ENCODE measurements around the gene FOXO1. TPM values are rescaled to one million over a fixed set of nuclear protein-coding genes. Genes with fewer than 3 reads are reported as not detected.

Gene FOXO1
- total RNA-seq, 3 donors from 2014 or later = 28.7 to 34.1 (median 30.5) TPM

GRCh38 chr13:40651866-40652587, 14.4 kb downstream of the FOXO1 start:
- H3K9me3 ChIP-seq = no peaks in the 10 kb centered on the region
- peaks cover 43% of the 10 kb centered on the region for H3K4me1 ChIP-seq (ENCODE audit: low read depth)
- TF ChIP-seq, protein P1, sequence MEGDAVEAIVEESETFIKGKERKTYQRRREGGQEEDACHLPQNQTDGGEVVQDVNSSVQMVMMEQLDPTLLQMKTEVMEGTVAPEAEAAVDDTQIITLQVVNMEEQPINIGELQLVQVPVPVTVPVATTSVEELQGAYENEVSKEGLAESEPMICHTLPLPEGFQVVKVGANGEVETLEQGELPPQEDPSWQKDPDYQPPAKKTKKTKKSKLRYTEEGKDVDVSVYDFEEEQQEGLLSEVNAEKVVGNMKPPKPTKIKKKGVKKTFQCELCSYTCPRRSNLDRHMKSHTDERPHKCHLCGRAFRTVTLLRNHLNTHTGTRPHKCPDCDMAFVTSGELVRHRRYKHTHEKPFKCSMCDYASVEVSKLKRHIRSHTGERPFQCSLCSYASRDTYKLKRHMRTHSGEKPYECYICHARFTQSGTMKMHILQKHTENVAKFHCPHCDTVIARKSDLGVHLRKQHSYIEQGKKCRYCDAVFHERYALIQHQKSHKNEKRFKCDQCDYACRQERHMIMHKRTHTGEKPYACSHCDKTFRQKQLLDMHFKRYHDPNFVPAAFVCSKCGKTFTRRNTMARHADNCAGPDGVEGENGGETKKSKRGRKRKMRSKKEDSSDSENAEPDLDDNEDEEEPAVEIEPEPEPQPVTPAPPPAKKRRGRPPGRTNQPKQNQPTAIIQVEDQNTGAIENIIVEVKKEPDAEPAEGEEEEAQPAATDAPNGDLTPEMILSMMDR (IDR thresholded peaks at IDR 0.05) = no peak

DNA sequence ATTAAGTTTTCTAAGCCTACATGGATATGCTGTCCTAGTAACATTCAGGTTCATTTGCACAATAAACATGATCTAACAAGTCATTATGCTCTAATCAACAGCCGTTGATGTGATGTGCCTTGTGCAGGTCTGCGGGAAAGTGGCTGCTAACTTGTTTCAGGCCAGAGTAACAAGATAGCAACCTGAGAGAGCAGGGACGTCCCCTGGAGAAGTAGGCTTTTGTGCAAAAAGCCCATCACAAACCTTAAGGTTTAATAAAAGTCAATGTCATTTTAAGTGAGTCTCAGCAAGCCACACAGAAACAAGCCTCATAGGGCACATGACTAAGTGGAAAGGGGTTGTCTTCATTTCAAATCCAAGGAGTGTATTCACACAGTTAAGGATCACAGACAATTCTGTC, 17.6 kb downstream of the FOXO1 start:
- intact Hi-C loops (cut with DNase I, micrococcal nuclease) = no loop called here
- TF ChIP-seq, protein P1 (IDR thresholded peaks at IDR 0.05) = no peak
- Histone ChIP-seq H3K4me1 (ENCODE audit: low read depth) (peaks cover 63% of the 10 kb centered on the region), H3K9me3 (no peaks in the 10 kb centered on the region), H3K36me3 (ENCODE audit: low read depth) (no peaks in the 10 kb centered on the region), H3K4me3 (no peak overlapping the region)
- DNase-seq (no peak), ATAC-seq (no peak)

More at GRCh38 chr13:40651866-40652587, 14.4 kb downstream of the FOXO1 start:
- H3K4me3 ChIP-seq = no peak overlapping the region
- intact Hi-C loops (cut with DNase I, micrococcal nuclease) = no loop called here
- no peak for DNase-seq
- no peaks in the 10 kb centered on the region for H3K36me3 ChIP-seq (ENCODE audit: low read depth)
- ATAC-seq = no peak

- peak; percentile 71 for ATAC-seq
- Histone ChIP-seq H3K36me3 (ENCODE audit: low read depth) (no peaks in the 10 kb centered on the region), H3K4me3 (no peak overlapping the region), H3K4me1 (ENCODE audit: low read depth) (peaks cover 65% of the 10 kb centered on the region), H3K9me3 (no peaks in the 10 kb centered on the region)
- intact Hi-C loops (cut with DNase I, micrococcal nuclease) = no loop called here
- TF ChIP-seq, protein P1 (IDR thresholded peaks at IDR 0.05) = no peak
- no peak for DNase-seq
Observed at GRCh38 chr13:40648040-40648439, 18.4 kb downstream of the FOXO1 start.

DNA sequence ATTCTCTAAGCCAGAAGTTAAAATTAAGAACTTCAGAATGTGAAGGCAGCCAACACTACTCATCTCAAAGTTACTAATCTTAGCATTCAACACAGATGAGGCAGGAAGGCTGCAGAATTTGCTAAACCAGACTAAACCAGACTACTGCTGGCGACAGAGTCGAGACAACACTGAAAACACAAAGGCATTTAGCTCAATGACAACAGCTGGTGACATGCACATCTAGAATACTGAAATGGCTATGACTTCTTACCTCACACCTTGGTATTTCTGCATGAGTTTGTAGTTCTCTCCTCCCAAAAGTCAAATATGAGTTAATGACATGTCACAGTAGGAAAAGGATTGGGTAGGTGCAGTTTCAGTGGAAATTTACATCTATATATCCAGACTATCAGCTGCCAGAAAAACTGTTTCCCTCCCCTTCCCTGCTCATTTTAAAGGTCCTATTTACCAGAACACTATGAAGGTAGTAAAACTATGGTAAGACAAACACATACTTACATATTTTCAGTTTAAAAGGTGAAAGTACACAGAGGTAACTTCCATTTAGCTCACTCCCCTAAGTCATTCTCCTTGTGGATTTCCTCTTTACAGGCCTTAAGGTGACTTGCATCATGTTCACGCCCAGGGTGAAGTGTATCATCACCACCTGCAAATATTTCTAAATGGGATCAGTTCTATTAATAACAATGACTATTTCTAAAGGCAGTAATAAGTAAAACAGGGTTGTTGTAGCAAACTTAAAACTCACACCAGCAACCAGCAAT, 21.4 kb downstream of the FOXO1 start:
- intact Hi-C loops (cut with DNase I, micrococcal nuclease) = no loop called here
- Histone ChIP-seq H3K36me3 (ENCODE audit: low read depth) (no peaks in the 10 kb centered on the region), H3K4me1 (ENCODE audit: low read depth) (peaks cover 78% of the 10 kb centered on the region), H3K9me3 (no peaks in the 10 kb centered on the region), H3K4me3 (no peak overlapping the region)
- TF ChIP-seq, protein P1 (IDR thresholded peaks at IDR 0.05) = no peak
- DNase-seq (no peak), ATAC-seq (peak; percentile 78)

- TF ChIP-seq, protein P1 (IDR thresholded peaks at IDR 0.05) = no peak
- no peak for DNase-seq
- H3K4me1 ChIP-seq (ENCODE audit: low read depth) = peaks cover 75% of the 10 kb centered on the region
- H3K36me3 ChIP-seq (ENCODE audit: low read depth) = no peaks in the 10 kb centered on the region
- H3K4me3 ChIP-seq = no peak overlapping the region
- H3K9me3 ChIP-seq = no peaks in the 10 kb centered on the region
- no peak for ATAC-seq
- intact Hi-C loops (cut with DNase I, micrococcal nuclease) = no loop called here
Observed at GRCh38 chr13:40640845-40641458, 25.5 kb downstream of the FOXO1 start.
